HG02938 (cell line): Measurements from ENCODE around the gene PLP1.
"Not testable (repeated sequence)": the region's sequence is repeated elsewhere in the genome, so short reads cannot be mapped to it uniquely, and the experiment has no call there.

Experiments used
- ATAC-seq: cut with Tn5 transposase; IDR thresholded peaks from one replicate; pipeline ENCODE4 v1.9.1; 2021; ENCODE audit warnings: mild to moderate bottlenecking, moderate library complexity; ENCODE audit not compliant: unreplicated experiment

Gene PLP1

DNA sequence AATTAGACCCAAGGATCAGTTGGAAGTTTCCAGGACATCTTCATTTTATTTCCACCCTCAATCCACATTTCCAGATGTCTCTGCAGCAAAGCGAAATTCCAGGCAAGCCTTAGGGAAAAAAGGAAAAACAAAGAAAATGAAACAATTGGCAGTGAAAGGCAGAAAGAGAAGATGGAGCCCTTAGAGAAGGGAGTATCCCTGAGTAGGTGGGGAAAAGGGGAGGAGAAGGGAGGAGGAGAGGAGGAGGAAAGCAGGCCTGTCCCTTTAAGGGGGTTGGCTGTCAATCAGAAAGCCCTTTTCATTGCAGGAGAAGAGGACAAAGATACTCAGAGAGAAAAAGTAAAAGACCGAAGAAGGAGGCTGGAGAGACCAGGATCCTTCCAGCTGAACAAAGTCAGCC lies at the start of gene PLP1:
Gene PLP1, plus strand, starts transcription at position 295 of the 400 bp plus-strand sequence. CDS start 156 bp downstream, outside the sequence.
- ATAC-seq = no peak

GRCh38 chrX:103727115-103727514 lies 49.5 kb upstream of the PLP1 start:
- no peak for ATAC-seq

DNA sequence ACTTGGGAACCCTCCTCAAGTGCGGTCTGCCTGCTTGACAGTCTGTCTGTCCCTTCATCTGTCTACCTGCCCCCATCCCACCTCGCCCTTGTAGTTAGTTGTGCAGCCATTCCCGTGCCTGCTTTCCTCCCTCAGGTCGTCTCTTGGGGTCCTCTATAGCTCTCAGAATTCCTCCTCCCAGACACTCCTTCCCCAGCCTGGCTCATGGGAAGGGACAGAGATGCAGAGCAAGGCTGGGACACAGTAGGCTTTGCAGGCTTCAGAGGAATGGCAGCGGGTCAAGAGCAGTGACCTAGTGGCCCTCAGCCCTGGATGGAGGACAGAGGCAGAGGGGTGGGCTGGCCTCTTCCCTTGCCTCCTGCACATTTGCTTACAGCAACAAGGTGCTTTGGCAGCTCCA lies 47.6 kb upstream of the PLP1 start:
- no peak for ATAC-seq

GRCh38 chrX:103730147-103730795 lies 46.4 kb upstream of the PLP1 start:
- ATAC-seq = no peak

DNA sequence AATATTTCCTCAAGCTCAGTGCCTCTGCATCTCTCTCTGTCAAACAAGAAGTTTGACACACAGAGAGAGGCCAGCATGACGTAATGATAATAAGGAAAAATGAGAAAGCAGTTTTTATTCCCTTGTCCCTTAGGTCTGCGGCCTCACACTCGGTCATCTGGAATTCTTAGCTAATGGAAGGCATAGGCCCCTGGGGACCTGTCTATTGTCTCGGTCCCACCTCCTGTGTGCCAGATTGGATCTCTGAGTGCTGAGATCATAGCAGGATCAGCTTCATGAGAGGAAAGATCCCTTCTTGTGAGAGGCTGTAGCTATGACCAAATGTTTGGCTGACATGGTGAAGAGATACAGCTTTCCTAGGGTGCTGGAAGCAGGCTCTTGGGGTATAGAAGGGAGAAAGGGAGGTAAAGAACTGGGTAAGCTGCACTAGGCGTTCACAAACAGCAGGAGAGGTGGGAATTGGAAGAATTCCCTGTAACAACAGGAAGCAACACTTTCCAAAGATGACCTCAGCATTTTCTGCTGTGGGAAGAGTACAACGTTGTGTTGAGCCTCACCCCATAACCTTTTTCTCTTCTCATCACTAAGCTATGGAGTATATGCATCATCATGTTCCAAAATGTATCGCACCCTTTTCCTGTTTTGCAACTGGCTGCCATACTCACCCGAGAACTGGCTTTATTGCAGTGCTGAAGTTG lies 45.7 kb upstream of the PLP1 start:
- ATAC-seq = no peak

- ATAC-seq = no peak
Measured at GRCh38 chrX:103733017-103733416, 43.6 kb upstream of the PLP1 start.

- ATAC-seq = no peak
Measured at GRCh38 chrX:103734125-103734760, 42.4 kb upstream of the PLP1 start.

DNA sequence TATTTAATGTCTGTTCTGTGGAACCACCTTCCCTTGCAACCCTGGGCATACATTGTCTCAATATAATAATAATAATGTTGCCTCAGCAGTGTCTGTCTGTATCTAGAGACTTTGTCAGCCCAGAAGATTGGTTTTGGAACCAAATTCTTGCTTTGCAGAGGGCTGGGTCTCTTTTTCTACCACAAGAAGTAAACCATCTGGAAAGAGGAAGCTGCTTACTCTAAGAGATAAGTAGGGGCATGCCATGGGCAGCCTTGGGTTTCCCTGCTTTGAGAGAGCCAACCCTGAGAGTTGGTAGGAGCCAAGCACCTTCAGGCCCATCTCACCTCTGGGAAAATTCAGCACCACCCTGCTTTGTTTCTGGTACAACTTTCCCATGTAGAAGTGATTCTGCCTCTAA lies 38.9 kb upstream of the PLP1 start:
- no peak for ATAC-seq

DNA sequence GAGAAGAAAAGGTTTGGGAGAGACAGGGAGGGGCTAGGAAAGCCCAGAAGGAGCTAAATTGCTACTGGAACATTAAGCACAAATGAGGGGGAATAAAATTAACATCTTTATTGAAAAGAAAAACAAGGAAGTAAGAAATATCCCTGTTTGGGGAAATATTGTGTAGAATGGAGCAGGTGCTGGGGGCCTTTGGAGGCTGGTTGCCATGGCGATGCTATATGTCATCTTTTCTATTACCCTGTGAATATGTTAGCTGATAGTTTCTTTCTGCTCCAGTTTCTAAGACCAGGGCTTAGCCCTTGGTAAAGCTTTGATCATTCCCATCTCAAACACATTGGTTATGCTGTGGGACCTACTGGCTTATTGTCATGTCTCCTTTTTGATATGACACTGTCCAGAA lies 37.2 kb upstream of the PLP1 start:
- no peak for ATAC-seq

DNA sequence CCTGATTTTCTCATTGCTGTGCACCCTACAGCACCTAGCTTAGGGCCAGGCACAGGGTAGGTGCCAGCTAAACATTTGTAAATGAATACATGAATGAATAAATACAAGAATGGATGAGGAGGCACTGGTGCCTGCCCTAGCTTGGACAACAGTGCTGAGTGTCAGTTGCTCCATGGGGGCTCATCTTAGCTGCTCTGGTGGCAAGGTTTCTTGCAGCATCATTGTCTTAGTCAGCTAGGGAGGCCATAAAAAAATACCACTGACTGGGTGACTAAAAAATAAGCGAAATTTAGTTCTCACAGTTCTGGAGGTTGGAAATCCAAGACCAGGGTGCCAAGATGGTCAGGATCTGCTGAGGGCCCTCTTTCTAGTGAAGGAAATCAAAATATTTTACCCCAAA lies 34.8 kb upstream of the PLP1 start:
- no peak for ATAC-seq

DNA sequence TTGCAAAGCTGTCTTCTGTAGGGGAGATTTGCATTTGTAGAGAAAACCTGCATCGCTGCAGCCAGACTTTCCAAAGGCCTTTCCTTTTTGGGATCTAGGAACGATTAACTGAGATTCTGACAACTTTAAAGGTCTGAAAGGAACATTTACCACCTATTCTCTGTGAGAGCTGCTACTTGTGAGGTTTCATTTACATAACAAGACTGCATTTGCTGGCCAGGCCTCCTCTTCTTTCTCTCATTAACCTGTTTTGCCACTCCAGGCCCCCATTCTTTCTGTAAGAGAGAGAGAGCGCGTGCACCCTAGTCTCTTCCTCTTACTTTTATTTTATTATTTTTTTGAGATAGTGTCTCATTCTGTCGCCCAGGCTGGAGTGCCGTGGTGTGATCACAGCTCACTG lies 34.3 kb upstream of the PLP1 start:
- ATAC-seq = no peak

DNA sequence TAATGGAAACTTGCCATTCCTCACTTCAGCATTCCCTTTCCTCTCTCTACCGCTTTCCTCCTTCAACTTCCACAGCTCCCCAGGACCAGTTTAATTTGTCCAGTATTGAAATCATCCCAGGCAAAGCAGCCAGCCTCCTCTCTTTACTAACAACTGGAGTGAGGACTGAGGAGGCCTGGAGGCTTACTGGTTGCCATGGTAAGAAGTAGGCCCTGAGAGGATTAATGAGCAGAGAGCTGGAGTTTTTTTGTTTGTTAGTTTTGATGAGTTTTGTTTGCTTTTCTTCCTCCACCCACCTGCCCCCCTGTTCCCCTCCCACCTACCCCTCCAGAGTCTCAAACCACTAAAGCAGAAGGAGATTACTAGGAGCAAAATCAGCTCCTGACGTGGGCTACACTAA lies 29.5 kb upstream of the PLP1 start:
- ATAC-seq = no peak

DNA sequence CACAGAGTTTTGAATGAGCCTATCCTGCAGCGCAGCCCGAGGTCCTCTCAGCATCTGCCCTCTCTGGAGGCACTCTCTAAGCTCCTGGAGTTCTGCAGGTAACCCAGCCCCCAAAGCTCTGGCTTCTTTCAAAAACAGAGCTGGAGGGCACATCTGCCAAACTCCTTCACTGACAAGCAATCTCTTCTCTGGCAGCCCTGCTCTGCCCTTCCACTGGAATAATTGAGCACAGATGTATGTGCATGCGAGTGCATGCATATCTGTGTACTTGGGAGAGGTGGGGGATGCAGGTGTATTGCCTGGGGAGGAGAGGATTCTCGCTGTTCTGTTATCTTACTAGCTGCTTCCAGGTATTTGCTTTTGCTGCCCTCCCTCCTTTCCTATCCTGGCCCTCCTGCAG lies 22.2 kb upstream of the PLP1 start:
- no peak for ATAC-seq

DNA sequence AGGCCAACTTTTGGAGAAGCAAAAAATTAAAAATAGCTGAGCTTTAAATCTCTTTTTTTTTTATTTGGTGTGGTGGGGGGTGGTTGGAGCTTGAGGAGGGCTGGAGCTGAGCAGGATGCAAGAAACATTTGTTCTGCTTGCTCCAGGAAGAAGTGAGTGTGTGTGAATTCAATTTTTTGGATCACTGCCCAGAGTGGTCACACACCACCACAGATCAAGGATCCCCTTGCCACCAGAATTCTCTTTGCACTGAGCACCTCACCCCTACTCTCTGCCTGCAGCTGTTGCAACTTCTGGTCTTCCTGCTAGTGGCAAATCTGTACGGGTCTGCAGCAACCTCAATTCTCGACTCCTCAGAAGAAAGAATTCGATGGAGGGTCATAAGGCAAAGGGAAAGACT lies 19.9 kb upstream of the PLP1 start:
- ATAC-seq = no peak

GRCh38 chrX:103758555-103758954 lies 18.1 kb upstream of the PLP1 start:
- ATAC-seq = no peak

DNA sequence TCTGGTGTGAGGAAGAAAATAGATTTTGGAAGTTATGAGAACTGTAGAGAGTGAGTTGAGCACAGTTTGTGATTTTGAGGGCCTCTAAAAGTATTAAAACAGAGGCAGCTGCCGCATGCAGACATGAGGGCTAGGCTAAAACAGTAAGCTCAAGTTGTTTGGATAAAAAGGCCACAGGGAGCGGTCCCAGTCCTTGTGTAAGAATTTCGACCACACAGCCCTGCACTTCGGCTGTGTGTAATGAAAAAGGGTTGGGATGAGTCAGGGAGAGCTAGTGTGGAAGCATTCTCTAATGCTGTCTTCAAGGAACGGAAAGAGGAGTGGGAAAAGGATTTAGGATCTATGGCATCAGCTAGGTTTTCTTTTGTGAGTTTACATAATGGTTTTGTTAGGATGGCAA lies 13.1 kb upstream of the PLP1 start:
- not testable (repeated sequence) for ATAC-seq

- ATAC-seq = not testable (repeated sequence)
Measured at GRCh38 chrX:103766813-103767555, 9.7 kb upstream of the PLP1 start.

GRCh38 chrX:103773445-103773844 lies 3.2 kb upstream of the PLP1 start:
- no peak for ATAC-seq

DNA sequence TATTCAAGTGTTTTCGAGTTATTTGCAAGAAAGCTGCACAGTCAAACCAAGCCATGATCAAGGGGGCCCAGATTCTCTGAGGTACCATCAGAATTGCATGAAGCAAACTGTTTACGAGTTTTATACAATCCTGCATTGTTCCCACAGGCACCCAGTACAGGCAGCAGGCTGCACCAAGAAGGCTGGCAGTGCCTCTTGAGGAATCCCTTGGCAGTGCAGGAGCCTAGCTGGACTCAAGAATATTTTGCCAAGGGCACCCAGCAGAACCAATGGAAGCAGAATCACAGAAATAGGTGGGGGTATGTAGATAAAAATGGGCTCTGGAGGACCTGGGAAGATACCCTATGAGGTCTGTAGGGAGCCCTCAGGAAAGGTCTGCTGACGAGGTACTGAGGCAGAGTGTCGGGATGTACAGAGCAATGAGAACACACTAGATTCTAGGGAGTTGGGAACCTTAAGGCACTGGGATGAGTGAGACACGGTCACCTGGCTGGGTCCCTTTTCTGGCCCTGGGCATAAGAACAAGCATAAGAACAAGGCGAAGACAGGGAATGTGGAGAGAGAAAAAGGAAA lies 2.5 kb upstream of the PLP1 start:
- ATAC-seq = no peak

DNA sequence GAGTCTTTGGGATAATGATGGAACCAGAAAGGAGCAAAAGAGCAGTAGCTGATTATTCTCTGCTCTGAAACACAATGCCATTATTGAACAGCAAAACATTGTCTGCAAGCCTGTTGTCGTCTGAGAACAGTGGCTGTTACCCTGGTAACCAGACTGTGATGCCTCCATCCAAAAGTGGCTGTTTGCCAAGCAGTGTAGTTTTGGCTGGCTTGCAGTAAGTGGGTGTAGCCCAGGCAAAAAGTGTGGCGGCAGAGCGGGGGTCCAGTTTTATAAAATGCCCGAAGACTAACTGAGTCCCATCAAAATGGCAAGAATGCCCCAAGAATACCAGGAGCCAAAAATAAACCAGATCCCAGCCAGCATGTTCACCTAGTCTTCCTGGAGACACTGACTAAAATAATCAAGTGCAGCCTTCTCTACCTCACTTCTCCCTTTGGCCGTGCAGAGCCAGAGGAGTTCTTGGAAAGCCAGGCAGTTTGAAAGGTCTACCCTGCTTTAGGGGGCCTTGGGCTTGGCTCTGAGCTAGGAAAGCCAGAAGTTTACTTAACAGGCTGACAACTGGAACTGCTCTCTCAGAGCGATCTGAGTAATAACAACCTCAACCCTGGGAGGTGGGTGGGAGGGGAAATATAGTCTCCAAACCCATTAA lies 2.6 kb downstream of the PLP1 start:
- ATAC-seq = no peak
